Measurements from ENCODE around the gene GABPA.

- no peak for TF ChIP-seq CTCF (IDR thresholded peaks at IDR 0.05; ENCODE audit: borderline replicate concordance, extremely low read depth, low read length, poor library complexity, severe bottlenecking)
- TF ChIP-seq EZH2 (IDR thresholded peaks at IDR 0.05; ENCODE audit: borderline replicate concordance, low read depth, low read length, severe bottlenecking): no peak
Observed at GRCh38 chr21:25735646-25736597, 1.1 kb downstream of the GABPA start.

Data from DND-41 (cell line).